GM12892 (cell line): ENCODE measurements around the gene OLFML2B.

Experiments
- POLR2A ChIP-seq: IDR thresholded peaks from 2 replicates; pipeline ENCODE4 v1.6.1; 2011; ENCODE audit warnings: low read depth, low read length, control low read depth
- POLR2AphosphoS5 ChIP-seq: IDR thresholded peaks from 2 replicates; pipeline ENCODE4 v1.6.1; 2011; ENCODE audit warnings: low read depth, low read length, control low read depth
- TAF1 ChIP-seq: IDR thresholded peaks from 2 replicates; pipeline ENCODE4 v1.6.1; 2011; ENCODE audit warnings: low read depth, mild to moderate bottlenecking, control low read depth, low read length, borderline replicate concordance

DNA sequence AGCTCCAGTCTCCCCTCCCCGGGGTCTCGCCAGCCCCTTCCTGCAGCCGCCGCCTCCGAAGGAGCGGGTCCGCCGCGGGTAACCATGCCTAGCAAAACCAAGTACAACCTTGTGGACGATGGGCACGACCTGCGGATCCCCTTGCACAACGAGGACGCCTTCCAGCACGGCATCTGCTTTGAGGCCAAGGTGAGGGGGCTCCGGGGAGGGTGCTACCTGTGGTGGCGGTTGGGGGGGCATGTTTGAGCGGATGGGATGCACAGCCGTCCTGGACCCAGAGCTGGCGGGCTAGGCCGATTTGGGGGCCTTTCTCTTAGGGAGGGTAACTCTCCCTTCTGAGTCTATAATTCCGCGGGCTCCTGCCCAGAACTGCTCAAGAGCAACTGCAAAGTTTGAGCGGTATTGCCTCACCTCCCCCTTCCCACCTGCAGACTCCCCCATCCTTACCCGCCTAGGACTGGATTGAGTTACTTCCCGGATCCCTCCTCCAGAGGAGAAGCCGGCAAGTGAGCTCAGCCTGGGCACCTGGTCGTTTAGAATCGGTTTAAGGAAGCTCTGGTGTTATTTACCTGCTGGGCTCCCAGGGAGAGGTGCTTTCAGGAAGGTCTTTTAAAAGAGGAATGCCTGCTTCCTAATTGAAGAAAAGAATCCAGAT, 46.6 kb upstream of the OLFML2B start:
- TF ChIP-seq POLR2A (no peak), POLR2AphosphoS5 (no peak), TAF1 (no peak)
